B cell (primary cell): ENCODE results near the gene TTF2.

Experiments used
- CTCF ChIP-seq: fragments of 200-600 bp; IDR thresholded peaks from one replicate; pipeline ENCODE4 v1.8.0; 2022; ENCODE audit warnings: antibody characterized with exemption, mild to moderate bottlenecking
- EZH2 ChIP-seq: IDR thresholded peaks from 2 replicates; pipeline ENCODE4 v1.6.1; 2012; ENCODE audit warnings: borderline replicate concordance, low read depth, mild to moderate bottlenecking, moderate library complexity, low read length; ENCODE audit not compliant: insufficient read depth, poor library complexity, severe bottlenecking

- TF ChIP-seq EZH2 (no peak), CTCF (no peak)
Measured at GRCh38 chr1:117049857-117050256, 10.3 kb upstream of the TTF2 start.
